ENCODE measurements around the gene NCLN.
"Not testable (repeated sequence)": the region's sequence is repeated elsewhere in the genome, so short reads cannot be mapped to it uniquely, and the experiment has no call there.

NCLN gene

GRCh38 chr19:3186160-3186688, 494 bp downstream of the NCLN start:
- DNase-seq, result no peak

GRCh38 chr19:3186891-3187661, 1.3 kb downstream of the NCLN start:
- DNase-seq, result no peak

DNA sequence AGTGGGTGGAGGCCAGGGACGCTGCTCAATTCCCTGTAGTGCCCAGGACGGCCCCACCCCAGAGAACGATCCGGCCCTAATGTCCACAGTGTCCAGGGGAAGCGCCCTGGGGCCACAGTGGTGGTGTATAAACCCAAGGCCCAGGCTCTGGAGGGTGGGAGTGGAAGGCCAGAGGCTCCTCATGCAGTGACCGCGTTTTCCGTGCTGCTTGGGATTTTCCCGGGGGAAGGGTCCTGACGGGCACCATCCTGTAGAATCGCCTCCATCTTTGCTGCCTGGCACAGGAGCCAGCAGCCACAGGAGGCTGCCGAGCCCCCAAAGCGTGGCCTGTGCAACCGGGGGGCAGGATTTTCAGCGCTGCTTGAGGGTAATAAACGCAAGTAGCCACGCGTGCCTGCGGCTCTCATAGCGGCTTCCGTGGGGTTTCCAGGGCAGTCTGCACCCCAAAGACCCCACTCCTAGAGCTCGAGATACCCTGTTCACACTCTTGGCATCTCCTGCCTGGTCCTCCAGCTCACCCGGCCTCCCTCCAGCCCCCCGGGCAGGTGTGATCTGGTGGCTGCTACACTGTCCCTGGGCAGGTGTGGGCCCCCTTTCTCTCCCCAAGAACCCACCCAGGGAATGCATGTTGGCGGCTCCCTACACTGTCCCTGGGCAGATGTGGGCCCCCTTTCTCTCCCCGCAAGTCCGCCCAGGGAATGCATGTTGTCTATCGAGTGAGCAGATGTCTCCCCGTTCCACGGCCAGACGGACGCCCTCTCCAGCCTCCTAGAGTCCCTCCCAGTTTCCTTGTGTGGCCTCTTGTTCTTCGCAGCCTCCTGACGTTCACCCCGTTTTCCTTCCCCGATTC, 2.2 kb downstream of the NCLN start:
- DNase-seq, result no peak

- no peak for DNase-seq
Measured at GRCh38 chr19:3188627-3189596, 3.2 kb downstream of the NCLN start.

GRCh38 chr19:3189702-3190469, 4.2 kb downstream of the NCLN start:
- DNase-seq, result no peak

GRCh38 chr19:3190470-3190770, 4.7 kb downstream of the NCLN start:
- DNase-seq, result no peak

- DNase-seq, result no peak
Measured at GRCh38 chr19:3190921-3191805, 5.4 kb downstream of the NCLN start.

GRCh38 chr19:3191806-3192104, 6.0 kb downstream of the NCLN start:
- DNase-seq, result not testable (repeated sequence)

DNA sequence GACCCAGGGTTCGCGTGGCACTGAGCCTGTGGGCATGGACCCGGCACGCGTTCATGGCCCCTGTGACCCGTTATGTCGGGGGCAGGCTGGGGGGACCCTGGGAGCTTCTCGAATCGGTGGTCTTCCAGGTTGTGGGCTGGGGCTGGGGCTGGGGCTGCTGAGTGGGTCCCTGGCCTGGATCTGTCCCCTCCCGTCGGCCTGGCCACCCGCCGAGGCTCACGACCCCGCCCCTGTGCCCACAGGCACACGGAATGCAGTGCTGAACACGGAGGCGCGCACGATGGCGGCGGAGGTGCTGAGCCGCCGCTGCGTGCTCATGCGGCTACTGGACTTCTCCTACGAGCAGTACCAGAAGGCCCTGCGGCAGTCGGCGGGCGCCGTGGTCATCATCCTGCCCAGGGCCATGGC, 6.5 kb downstream of the NCLN start:
- DNase-seq, result no peak

- DNase-seq, result no peak
Measured at GRCh38 chr19:3192684-3193083, 7.0 kb downstream of the NCLN start.

DNA sequence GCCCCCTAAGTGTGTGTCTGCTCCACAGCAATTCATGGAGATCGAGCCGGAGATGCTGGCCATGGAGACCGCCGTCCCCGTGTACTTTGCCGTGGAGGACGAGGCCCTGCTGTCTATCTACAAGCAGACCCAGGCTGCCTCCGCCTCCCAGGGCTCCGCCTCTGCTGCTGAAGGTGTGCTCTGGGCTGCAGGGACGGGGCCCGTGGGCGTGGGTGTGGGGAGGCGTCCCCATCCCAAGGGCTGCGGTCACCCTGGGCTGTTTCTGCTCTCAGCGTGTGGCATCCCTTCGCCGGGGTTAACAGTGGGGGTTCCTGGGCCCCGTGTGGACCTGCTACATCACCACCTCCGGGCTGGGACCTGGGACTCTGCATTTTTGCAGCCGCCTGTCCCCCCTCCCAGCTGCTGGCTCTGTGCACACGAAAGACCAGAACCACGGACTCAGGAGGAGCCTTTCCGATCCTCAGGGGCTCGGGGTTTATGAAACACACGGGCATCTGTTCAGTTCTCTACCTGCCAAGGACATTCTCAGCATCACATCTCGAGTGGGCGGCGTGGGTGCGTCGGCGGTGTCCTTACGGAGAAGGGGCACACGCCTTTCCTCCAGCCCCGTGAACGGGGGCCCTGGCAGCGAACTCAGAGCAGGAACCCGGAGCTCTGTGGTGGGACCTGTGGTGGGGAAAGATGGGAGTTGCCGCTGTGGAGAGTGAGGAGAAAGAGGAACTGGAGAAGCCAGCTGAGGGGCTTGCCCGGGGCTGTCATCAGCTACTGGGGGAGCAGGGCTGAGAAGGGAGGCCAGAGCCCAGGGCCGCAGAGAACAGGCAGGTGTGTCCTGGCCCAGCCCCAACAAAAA, 7.8 kb downstream of the NCLN start:
- DNase-seq, result no peak

- DNase-seq, result no peak
Measured at GRCh38 chr19:3194106-3195087, 8.7 kb downstream of the NCLN start.

DNA sequence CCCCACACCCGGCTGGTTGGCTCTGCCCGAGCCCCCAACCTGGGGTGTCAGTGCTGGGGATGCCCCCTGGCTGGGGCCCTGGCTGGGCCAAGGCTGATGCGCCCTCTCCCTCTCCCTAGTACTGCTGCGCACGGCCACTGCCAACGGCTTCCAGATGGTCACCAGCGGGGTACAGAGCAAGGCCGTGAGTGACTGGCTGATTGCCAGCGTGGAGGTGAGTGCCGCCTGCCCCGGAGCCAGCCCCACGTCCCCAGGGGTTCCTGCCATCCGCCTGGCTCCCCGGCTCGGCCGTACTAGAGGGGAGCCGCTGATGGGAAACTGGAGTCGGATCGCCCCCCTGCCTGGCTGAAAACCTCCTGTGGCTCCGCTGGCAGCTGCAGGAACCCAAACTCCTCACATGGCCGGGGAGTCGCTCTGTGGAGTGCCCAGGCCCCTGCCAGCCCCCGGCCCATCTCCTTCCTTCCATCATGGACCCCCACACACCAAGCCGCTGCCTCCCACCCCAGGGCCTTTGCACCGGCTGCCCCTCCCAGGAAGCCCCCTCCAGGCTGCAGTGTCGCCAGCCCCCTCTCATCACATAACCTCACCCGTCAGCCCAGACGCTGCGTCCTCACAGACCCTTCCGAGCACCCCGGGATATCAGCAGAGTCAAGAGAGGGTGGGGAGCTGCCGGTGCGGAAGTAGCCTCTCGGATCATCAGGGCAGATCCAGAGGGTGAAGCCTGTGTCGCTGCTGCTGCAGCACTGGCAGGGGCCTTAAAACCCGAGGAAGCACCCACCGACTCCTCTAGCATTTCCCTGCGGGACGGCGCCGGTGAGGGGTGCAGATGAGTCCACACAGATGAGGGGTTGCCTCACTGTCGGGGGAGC, 10.6 kb downstream of the NCLN start:
- no peak for DNase-seq

DNA sequence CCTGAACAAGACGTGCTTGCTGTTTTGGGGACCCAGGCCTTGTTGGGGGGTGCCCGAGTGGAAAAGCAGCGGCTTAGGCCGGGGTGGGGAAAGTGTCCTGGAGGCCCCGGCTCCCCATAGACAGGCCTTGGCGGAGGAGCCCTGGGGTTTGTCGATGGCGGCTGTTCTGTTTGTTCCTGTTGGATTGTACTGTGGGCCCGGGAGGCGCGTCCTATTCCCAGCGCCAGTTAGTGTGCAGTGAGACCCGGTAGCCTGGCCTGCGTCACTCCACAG, 11.1 kb downstream of the NCLN start:
- no peak for DNase-seq

GRCh38 chr19:3198901-3199700, 13.4 kb downstream of the NCLN start:
- DNase-seq, result no peak

DNA sequence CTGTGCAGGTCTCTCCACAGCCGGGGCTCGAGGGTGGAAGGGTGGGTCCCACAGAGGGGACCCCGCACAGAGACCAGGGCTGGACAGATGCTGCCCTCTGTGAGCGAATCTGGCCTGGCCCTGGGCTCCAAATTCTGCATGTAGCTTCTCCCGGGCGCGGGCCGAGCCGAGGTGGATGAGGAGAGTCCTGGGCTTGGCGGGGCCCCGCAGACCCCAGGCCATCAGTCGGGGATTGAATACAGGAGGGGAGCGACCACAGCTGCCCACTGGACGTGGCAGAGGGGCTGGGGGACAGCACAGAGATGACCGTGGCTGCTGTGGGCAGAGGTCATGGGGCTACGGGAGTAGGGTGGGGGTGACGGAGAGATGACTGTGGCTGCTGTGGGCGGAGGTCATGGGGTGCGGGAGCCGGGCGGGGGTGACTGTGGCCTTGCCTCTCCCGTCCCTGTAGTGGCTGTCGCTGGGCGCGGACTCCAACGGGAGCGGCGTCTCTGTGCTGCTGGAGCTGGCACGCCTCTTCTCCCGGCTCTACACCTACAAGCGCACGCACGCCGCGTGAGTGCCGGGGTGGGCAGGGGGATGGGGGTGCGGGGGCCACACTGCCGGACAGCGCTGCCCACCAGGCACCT, 15.5 kb downstream of the NCLN start:
- no peak for DNase-seq

DNA sequence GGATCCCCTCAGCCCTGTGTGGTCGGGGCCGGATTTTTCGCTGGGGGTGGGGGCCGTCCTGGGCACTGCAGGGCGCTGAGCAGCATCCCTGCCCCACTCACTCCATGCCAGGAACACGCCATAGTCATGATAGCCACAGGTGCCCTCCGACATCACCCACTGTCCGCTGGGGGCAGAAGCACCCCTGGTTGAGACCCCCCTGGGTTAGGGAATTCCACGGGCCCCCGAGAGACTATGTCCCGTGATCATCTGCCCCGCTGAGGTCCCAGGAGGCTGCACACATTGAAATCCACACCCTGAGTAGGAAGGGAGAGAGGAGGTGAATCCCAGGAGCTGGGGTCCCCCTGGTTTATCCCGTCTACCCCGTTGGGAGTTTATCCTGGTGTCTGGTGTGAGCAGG, 16.2 kb downstream of the NCLN start:
- no peak for DNase-seq
